HG03565 (cell line): ENCODE data around the gene AP5Z1.

Experiments
- ATAC-seq: cut with Tn5 transposase; IDR thresholded peaks from one replicate; pipeline ENCODE4 v1.9.1; 2021; ENCODE audit warnings: mild to moderate bottlenecking, moderate library complexity; ENCODE audit not compliant: unreplicated experiment

Gene AP5Z1

GRCh38 chr7:4745265-4745919 is 30.0 kb upstream of the AP5Z1 start:
- ATAC-seq: peak; percentile 9

GRCh38 chr7:4745971-4746919 is 29.2 kb upstream of the AP5Z1 start:
- no peak for ATAC-seq

GRCh38 chr7:4747013-4747412 is 28.4 kb upstream of the AP5Z1 start:
- ATAC-seq: no peak

- no peak for ATAC-seq
Observed at GRCh38 chr7:4747746-4748145, 27.7 kb upstream of the AP5Z1 start.

- ATAC-seq: no peak
Observed at GRCh38 chr7:4748231-4748681, 27.2 kb upstream of the AP5Z1 start.

- ATAC-seq: no peak
Observed at GRCh38 chr7:4749363-4749762, 26.1 kb upstream of the AP5Z1 start.

- no peak for ATAC-seq
Observed at GRCh38 chr7:4749798-4750197, 25.6 kb upstream of the AP5Z1 start.

GRCh38 chr7:4751398-4751947 is 23.9 kb upstream of the AP5Z1 start:
- ATAC-seq: no peak

GRCh38 chr7:4753598-4754432 is 21.6 kb upstream of the AP5Z1 start:
- peak; percentile 58 for ATAC-seq

- no peak for ATAC-seq
Observed at GRCh38 chr7:4754433-4755010, 20.9 kb upstream of the AP5Z1 start.

- no peak for ATAC-seq
Observed at GRCh38 chr7:4755045-4755444, 20.4 kb upstream of the AP5Z1 start.

- no peak for ATAC-seq
Observed at GRCh38 chr7:4758111-4758510, 17.3 kb upstream of the AP5Z1 start.

GRCh38 chr7:4758791-4759190 is 16.6 kb upstream of the AP5Z1 start:
- no peak for ATAC-seq

- no peak for ATAC-seq
Observed at GRCh38 chr7:4759211-4759610, 16.2 kb upstream of the AP5Z1 start.

GRCh38 chr7:4760952-4761351 is 14.5 kb upstream of the AP5Z1 start:
- no peak for ATAC-seq

GRCh38 chr7:4762121-4763055 is 13.0 kb upstream of the AP5Z1 start:
- no peak for ATAC-seq

- ATAC-seq: no peak
Observed at GRCh38 chr7:4763091-4763793, 12.2 kb upstream of the AP5Z1 start.

GRCh38 chr7:4763794-4764185 is 11.6 kb upstream of the AP5Z1 start:
- ATAC-seq: no peak
